IPS-18c (cell line): ENCODE results near the gene R3HDM2.
"Not testable (repeated sequence)": the region's sequence is repeated elsewhere in the genome, so short reads cannot be mapped to it uniquely, and the experiment has no call there.

ENCODE experiments used
- H3K4me3 ChIP-seq: 2 replicates; pipeline ENCODE4 v1.7.0; 2013; ENCODE audit warnings: low read depth, mild to moderate bottlenecking, low read length, moderate library complexity; ENCODE audit not compliant: insufficient read depth
- H3K9me3 ChIP-seq: one replicate; pipeline ENCODE4 v1.6.1; 2013; ENCODE audit warnings: mild to moderate bottlenecking, low read length, moderate library complexity; ENCODE audit not compliant: control insufficient read depth, insufficient read depth

Gene R3HDM2

GRCh38 chr12:57276935-57277563 lies 153.8 kb downstream of the R3HDM2 start:
- Histone ChIP-seq H3K9me3 (no peaks in the 10 kb centered on the region), H3K4me3 (no peak overlapping the region)

- not testable (repeated sequence) for H3K4me3 ChIP-seq, H3K9me3 ChIP-seq
Measured at GRCh38 chr12:57276233-57276632, 154.6 kb downstream of the R3HDM2 start.

- no peaks in the 10 kb centered on the region for H3K9me3 ChIP-seq
- H3K4me3 ChIP-seq: no peak overlapping the region
Measured at GRCh38 chr12:57273516-57273915, 157.3 kb downstream of the R3HDM2 start.

GRCh38 chr12:57272337-57273151 lies 158.3 kb downstream of the R3HDM2 start:
- Histone ChIP-seq H3K9me3 (no peaks in the 10 kb centered on the region), H3K4me3 (no peak overlapping the region)

DNA sequence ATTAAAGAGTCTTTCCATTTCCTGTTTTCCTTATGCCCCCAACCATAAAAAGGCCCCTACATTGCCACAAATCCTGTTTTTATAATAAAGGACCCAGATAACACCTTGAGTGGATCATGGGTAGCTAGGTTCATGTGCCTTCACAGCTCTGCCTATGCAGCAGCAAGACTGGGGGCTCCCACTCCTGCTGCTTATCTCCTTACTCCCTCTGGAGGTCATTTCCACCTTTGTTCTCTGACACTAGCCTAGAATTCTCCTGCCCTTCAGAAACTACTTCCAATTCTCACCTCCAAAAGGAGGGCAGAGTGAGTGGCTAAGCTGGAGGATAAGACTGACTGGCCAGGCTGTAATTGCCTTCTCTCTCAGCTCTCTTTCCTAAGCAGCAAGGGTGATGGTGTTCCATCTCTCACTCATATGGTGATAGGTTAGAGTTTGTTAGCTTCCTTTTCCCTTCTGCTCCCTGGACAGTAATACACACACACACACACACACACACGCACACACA lies 159.8 kb downstream of the R3HDM2 start:
- H3K4me3 ChIP-seq: no peak overlapping the region
- H3K9me3 ChIP-seq: no peaks in the 10 kb centered on the region

DNA sequence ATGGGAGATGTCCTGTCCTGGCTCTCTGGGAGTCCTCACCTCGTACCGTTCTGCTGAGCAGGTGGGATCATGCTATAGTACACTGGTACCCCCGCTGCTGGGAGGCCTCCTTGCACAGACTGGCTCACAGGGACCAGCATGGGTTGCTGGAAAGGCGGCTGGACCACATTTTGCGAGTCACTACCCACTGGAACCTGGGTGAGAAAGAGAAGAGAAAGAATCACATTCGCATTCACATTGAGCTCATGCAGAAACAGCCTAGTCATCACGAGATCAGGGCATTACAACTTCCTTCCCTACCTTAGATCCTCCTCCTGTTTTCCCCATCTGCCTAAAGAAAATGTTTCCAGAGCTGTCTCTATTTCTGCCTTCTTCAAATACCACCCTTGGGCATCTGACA lies 162.6 kb downstream of the R3HDM2 start:
- no peak overlapping the region for H3K4me3 ChIP-seq

GRCh38 chr12:57266681-57267080 lies 164.2 kb downstream of the R3HDM2 start:
- Histone ChIP-seq H3K4me3 (no peak overlapping the region), H3K9me3 (peaks cover 2% of the 10 kb centered on the region)

More for the DNA sequence above, 162.6 kb downstream of the R3HDM2 start:
- H3K9me3 ChIP-seq: no peaks in the 10 kb centered on the region

GRCh38 chr12:57263096-57263495 lies 167.7 kb downstream of the R3HDM2 start:
- no peak overlapping the region for H3K4me3 ChIP-seq
- H3K9me3 ChIP-seq: peaks cover 2% of the 10 kb centered on the region

DNA sequence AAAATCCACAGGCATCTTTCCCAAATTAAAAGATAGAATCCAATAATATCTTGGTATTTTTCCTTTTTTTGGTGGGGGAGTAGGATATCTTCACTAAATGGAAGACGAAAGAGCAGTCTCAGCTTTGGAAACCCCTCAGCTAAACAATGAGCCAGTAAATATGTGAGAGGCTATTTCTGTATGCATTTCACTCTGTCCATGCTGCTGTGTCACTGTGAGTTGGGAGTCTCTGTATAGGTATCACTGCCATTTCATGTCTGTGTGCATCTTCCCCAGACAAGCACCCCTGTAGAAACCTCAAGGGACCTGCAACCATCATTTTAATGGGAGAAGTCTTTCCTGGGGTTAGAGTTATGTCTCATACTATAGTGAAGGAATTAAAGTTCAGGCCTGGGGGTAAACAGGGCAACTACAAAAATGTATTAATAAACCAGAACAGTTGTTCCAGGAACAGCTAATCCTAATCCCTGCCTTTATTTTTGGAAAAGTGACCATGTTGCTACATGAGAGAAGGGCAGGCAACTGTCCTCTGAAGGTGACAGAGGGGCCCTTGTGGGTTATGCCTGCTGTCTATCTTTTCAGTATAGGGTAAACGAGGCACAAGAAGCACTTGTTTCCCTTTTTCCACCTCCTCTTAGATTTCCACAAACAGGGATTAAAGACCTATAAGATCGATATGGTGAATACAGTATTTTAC lies 168.6 kb downstream of the R3HDM2 start:
- peaks cover 2% of the 10 kb centered on the region for H3K9me3 ChIP-seq
- H3K4me3 ChIP-seq: no peak overlapping the region

GRCh38 chr12:57261428-57261865 lies 169.4 kb downstream of the R3HDM2 start:
- Histone ChIP-seq H3K9me3 (peaks cover 2% of the 10 kb centered on the region), H3K4me3 (no peak overlapping the region)

DNA sequence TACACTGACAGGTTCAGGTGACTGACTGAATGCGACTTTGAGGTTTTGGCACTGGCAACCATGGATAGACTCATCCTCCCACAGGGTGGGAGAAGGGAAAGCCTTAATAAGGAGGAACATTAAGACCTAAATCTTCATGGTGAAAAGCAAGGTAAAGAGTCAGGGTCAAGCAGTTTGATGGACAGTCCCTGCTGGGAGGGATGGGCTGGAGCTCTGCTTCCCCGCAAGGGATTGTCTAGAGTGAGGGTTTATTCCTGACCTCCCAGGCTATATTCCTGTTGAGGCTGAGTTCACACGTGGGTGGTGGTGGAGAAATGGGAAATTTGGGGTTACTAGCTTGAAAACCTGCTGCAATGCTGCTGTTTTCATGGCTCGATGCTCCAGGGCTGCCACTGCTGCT lies 170.5 kb downstream of the R3HDM2 start:
- Histone ChIP-seq H3K4me3 (no peak overlapping the region), H3K9me3 (peaks cover 2% of the 10 kb centered on the region)

- H3K4me3 ChIP-seq: no peak overlapping the region
Measured at GRCh38 chr12:57258977-57259970, 171.6 kb downstream of the R3HDM2 start.

GRCh38 chr12:57255916-57256315 lies 174.9 kb downstream of the R3HDM2 start:
- Histone ChIP-seq H3K9me3 (no peaks in the 10 kb centered on the region), H3K4me3 (no peak overlapping the region)

More at GRCh38 chr12:57258977-57259970, 171.6 kb downstream of the R3HDM2 start:
- peaks cover 2% of the 10 kb centered on the region for H3K9me3 ChIP-seq

- Histone ChIP-seq H3K9me3 (no peaks in the 10 kb centered on the region), H3K4me3 (no peak overlapping the region)
Measured at GRCh38 chr12:57254506-57255280, 176.2 kb downstream of the R3HDM2 start.

DNA sequence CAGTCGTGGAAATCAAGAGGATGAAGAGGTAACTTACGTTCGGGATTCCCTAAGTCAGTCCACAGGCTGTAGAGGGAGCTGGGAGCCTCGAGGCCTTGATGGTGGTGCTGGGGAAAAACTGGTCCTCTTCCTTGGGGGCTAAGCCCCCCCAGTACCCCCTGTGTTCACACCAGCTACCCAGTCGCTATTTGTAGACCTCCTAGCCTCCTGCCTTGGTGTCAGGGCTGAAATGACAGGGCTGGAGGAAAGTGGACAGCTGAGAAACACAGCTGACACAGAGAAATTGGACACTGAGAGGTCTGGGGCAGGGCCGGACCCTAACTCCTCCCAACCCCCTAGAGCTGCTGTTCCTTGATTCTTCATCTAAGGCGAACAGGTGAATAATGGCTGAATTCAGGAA lies 179.9 kb downstream of the R3HDM2 start, which contains the start of gene STAC3:
STAC3 (minus strand) TSS at position 232 of the 400 bp plus-strand sequence. CDS start 1,551 bp downstream, outside the sequence.
- Histone ChIP-seq H3K9me3 (no peaks in the 10 kb centered on the region), H3K4me3 (no peak within 1 kb of the TSS)

GRCh38 chr12:57250541-57250940 lies 180.3 kb downstream of the R3HDM2 start:
- no peaks in the 10 kb centered on the region for H3K9me3 ChIP-seq
- no peak overlapping the region for H3K4me3 ChIP-seq
